Stimulated activated CD8-positive, alpha-beta memory T cell treated with anti-CD3 and anti-CD28 coated beads, Interleukin-7, amount 100 ng/mL, for 24 hours (primary cell): ENCODE data around the gene CIP2A.

Experiments used
- DNase-seq: peaks from one replicate; pipeline ENCODE4 v3.0.0-alpha.2; 2020; ENCODE audit warnings: low read depth

Gene CIP2A

DNA sequence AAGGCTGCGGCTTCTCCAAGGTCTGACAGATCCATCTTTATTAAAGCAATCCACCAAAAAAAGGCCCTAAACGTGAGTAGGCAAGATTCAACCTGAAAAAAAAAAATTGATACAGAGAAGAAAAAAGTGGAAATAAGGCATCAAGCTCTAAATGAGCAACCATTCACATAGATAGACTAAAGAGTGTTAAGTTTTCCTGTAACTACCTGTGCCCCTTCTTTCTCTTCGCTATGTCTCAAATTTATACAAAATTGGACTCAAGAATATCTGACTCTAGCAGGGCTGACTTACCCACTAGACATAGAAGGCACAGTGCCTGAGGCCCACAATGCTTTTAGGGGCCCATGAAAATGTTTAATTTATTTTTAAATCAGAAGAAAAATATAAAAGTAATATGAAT lies 78.7 kb downstream of the CIP2A start, which contains the start of gene MYH15:
MYH15 (minus strand) TSS at position 101 of the 400 bp plus-strand sequence; CDS start at position 35, 66 bp downstream.
- DNase-seq = no peak

GRCh38 chr3:108509871-108510270 lies 79.4 kb downstream of the CIP2A start:
- no peak for DNase-seq

- no peak for DNase-seq
Observed at GRCh38 chr3:108509263-108509662, 80.0 kb downstream of the CIP2A start.

DNA sequence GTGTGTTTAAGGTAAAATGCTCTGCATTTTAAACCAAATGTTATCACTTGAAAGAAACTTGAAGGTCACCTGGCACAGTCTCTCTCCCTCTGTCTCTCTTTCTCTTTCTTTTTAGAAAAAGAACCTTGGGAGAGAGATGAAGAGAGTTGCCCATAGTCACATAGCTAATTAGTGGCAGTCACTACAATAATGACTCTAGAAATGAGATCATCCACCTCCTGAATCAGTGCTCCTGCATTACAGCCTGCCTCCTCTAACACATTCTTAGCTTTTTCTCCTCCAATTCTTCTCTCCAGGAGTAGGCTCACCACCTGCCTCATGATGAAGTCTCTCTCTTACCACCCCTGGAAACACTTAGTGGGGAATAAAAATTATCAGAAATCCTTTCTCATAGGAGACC lies 81.3 kb downstream of the CIP2A start:
- DNase-seq = no peak

DNA sequence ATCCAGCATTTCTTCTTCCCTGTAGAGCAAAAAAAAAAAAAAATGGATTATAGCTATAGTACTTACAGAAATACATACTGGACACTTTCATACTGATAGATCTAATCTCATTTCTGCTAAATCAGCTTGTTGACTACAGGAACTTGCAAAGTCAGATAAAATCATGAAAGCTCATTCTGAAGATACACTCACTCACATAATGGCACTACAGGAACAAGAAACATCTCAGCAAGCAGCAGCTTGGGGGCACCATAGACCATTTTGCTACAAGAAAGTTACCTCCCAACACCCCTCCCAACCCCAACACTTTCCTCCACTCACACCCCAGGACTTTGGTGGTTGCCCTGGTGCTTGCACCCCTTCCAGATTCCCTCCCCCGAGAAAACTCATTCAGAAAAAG lies 83.4 kb downstream of the CIP2A start:
- no peak for DNase-seq

DNA sequence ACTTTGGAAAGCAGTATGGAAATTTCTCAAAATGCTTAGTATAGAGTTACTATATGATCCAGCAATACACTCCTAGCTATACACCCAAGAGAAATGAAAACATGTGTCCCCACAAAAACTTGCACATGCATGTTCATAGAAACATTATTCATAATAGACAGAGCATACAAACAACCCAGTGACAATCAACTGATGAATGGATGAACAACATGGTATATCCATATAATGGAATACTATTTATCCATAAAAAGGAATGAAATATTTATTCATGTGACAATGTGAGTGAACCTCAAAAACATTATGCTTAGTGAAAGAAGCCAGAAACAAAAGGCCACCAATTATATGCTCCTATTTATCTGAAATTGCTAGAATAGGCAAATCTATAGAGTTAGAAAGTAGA lies 85.5 kb downstream of the CIP2A start:
- DNase-seq = no peak

DNA sequence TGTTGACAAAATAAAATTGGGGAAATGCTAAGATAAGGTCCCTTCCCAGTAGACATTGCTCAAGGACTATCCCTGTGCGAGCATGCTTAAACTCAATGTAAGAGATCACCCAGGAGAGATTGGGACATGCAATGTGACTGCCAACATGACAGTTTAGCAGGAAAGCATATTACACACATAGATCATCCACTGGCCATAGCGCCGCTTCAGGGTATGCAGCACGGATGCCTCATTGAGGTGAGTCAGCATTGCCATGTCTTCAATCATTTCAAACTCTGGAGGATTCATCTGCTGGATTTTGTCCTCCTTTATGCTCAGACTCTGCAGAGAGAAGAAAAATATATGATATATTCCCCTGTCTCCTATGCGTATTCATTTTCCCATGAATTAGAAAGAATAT lies 87.7 kb downstream of the CIP2A start:
- DNase-seq = no peak

GRCh38 chr3:108500728-108501127 lies 88.5 kb downstream of the CIP2A start:
- no peak for DNase-seq
